ENCODE measurements around the gene PARN. TPM values are rescaled to one million over a fixed set of nuclear protein-coding genes. Genes with fewer than 3 reads are reported as not detected.

Gene PARN
- total RNA-seq, 1 experiment from 2014 or later = 56.2 TPM

- no peak overlapping the region for H2BK20ac ChIP-seq (ENCODE audit: low read depth, low read length, poor library complexity, severe bottlenecking)
- no peaks in the 10 kb centered on the region for H4K20me1 ChIP-seq (ENCODE audit: control insufficient read depth, insufficient read depth, insufficient read length)
- Mint-ChIP-seq H3K36me3 (ENCODE audit: insufficient read depth in 1 of 3, low read depth in 3 of 3) (no peaks in the 10 kb centered on the region), H3K9me3 (no peaks in the 10 kb centered on the region), H3K27me3 (ENCODE audit: low read depth) (no peaks in the 10 kb centered on the region; the same call in 1 of the 2 replicates), H3K27ac (no peak overlapping the region), H3K4me3 (no peak overlapping the region), H3K4me1 (no peaks in the 10 kb centered on the region)
- no peak overlapping the region for H2BK5ac ChIP-seq (ENCODE audit: insufficient read length, low read length)
- no peaks in the 10 kb centered on the region for H3K9me3 ChIP-seq (ENCODE audit: control insufficient read depth, low read depth, low read length)
- H2BK12ac ChIP-seq (ENCODE audit: insufficient read length, low read depth, low read length) = no peak overlapping the region
- no peak overlapping the region for H4K91ac ChIP-seq (ENCODE audit: insufficient read length, low read depth, low read length)
- no peaks in the 10 kb centered on the region for H3K79me2 ChIP-seq (ENCODE audit: insufficient read depth, low read length)
- no peak overlapping the region for H3K4me2 ChIP-seq (ENCODE audit: insufficient read depth, insufficient read length, low read length)
- no peak overlapping the region for H4K5ac ChIP-seq (ENCODE audit: insufficient read length, low read depth, low read length)
- H2BK120ac ChIP-seq (ENCODE audit: low read depth, low read length, poor library complexity, severe bottlenecking) = no peak overlapping the region
- no peak overlapping the region for H3K23ac ChIP-seq (ENCODE audit: insufficient read length, low read depth, low read length)
- H3K56ac ChIP-seq (ENCODE audit: insufficient read length, low read depth, low read length) = no peak overlapping the region
- TF ChIP-seq CTCF (conservative IDR thresholded peaks at IDR 0.05) = no peak
- no peaks in the 10 kb centered on the region for H3K23me2 ChIP-seq (ENCODE audit: insufficient read length, low read depth, low read length, poor library complexity, severe bottlenecking)
- no peak overlapping the region for H2AK5ac ChIP-seq (ENCODE audit: insufficient read length, low read length)
- no peak overlapping the region for H2BK15ac ChIP-seq (ENCODE audit: low read depth, low read length)
- H3K14ac ChIP-seq (ENCODE audit: insufficient read depth, low read length) = no peak overlapping the region
- H2AFZ ChIP-seq (ENCODE audit: low read length) = no peak overlapping the region
- no peaks in the 10 kb centered on the region for H3K4me1 ChIP-seq (ENCODE audit: insufficient read depth, low read length)
- H3T11ph ChIP-seq (ENCODE audit: low read length) = no peak overlapping the region
- H3K4ac ChIP-seq (ENCODE audit: low read depth, low read length) = no peak overlapping the region
- no peak overlapping the region for H3K18ac ChIP-seq (ENCODE audit: insufficient read length, low read depth, low read length)
- H3K27me3 ChIP-seq (ENCODE audit: insufficient read depth, low read length) = no peaks in the 10 kb centered on the region
- no CpG with 5 or more reads among the region's 11 CpGs for WGBS (ENCODE audit: extremely low coverage, insufficient read length, low lambda C conversion rate)
- no peaks in the 10 kb centered on the region for H3K79me1 ChIP-seq (ENCODE audit: insufficient read depth, low read depth, low read length, poor library complexity, severe bottlenecking)
- no peak for DNase-seq
- H3K9ac ChIP-seq (ENCODE audit: extremely low read depth, insufficient read length, low read length) = no peak overlapping the region
- H4K8ac ChIP-seq (replicated peaks; ENCODE audit: insufficient read length, low read depth, low read length) = no peak overlapping the region
- H3K27ac ChIP-seq (ENCODE audit: insufficient read length, low read depth, low read length) = no peak overlapping the region
These were observed 48.9 kb upstream of the PARN start for GRCh38 chr16:14678748-14679497.
